ENCODE data around the gene RASGRP3. TPM values are rescaled to one million over a fixed set of nuclear protein-coding genes. Genes with fewer than 3 reads are reported as not detected.

Gene RASGRP3
- total RNA-seq, 1 donor from 2014 or later, result 487 TPM

- Mint-ChIP-seq H3K4me1 (ENCODE audit: unreplicated experiment) (peaks cover 37% of the 10 kb centered on the region), H3K4me3 (ENCODE audit: unreplicated experiment) (no peak overlapping the region), H3K9me3 (ENCODE audit: unreplicated experiment) (no peaks in the 10 kb centered on the region), H3K27me3 (ENCODE audit: unreplicated experiment) (peaks cover 8% of the 10 kb centered on the region), H3K36me3 (ENCODE audit: low read depth, unreplicated experiment) (peaks cover 40% of the 10 kb centered on the region), H3K27ac (ENCODE audit: unreplicated experiment) (no peak overlapping the region)
- DNase-seq (ENCODE audit: low spot score), result no peak
- no peak for TF ChIP-seq CTCF (IDR thresholded peaks at IDR 0.05; ENCODE audit: unreplicated experiment)
Observed at GRCh38 chr2:33502025-33502424, 25.6 kb downstream of the RASGRP3 start.

- H3K36me3 Mint-ChIP-seq (ENCODE audit: low read depth, unreplicated experiment), result peaks cover 46% of the 10 kb centered on the region
- H3K27me3 Mint-ChIP-seq (ENCODE audit: unreplicated experiment), result peaks cover 13% of the 10 kb centered on the region
- H3K27ac Mint-ChIP-seq (ENCODE audit: unreplicated experiment), result no peak overlapping the region
- no peak for DNase-seq (ENCODE audit: low spot score)
- peaks cover 45% of the 10 kb centered on the region for H3K4me1 Mint-ChIP-seq (ENCODE audit: unreplicated experiment)
- no peaks in the 10 kb centered on the region for H3K9me3 Mint-ChIP-seq (ENCODE audit: unreplicated experiment)
- TF ChIP-seq CTCF (IDR thresholded peaks at IDR 0.05; ENCODE audit: unreplicated experiment), result no peak
- H3K4me3 Mint-ChIP-seq (ENCODE audit: unreplicated experiment), result no peak overlapping the region
Observed at GRCh38 chr2:33503002-33503401, 26.6 kb downstream of the RASGRP3 start.

GRCh38 chr2:33505966-33506365 lies 29.5 kb downstream of the RASGRP3 start:
- Mint-ChIP-seq H3K4me3 (ENCODE audit: unreplicated experiment) (no peak overlapping the region), H3K36me3 (ENCODE audit: low read depth, unreplicated experiment) (peaks cover 36% of the 10 kb centered on the region), H3K9me3 (ENCODE audit: unreplicated experiment) (no peaks in the 10 kb centered on the region), H3K27me3 (ENCODE audit: unreplicated experiment) (peaks cover 6% of the 10 kb centered on the region), H3K27ac (ENCODE audit: unreplicated experiment) (no peak overlapping the region), H3K4me1 (ENCODE audit: unreplicated experiment) (peaks cover 50% of the 10 kb centered on the region)
- no peak for DNase-seq (ENCODE audit: low spot score)
- TF ChIP-seq CTCF (IDR thresholded peaks at IDR 0.05; ENCODE audit: unreplicated experiment), result no peak

- Mint-ChIP-seq H3K4me3 (ENCODE audit: unreplicated experiment) (no peak overlapping the region), H3K27me3 (ENCODE audit: unreplicated experiment) (peaks cover 6% of the 10 kb centered on the region), H3K36me3 (ENCODE audit: low read depth, unreplicated experiment) (peaks cover 31% of the 10 kb centered on the region), H3K4me1 (ENCODE audit: unreplicated experiment) (peaks cover 31% of the 10 kb centered on the region), H3K9me3 (ENCODE audit: unreplicated experiment) (no peaks in the 10 kb centered on the region), H3K27ac (ENCODE audit: unreplicated experiment) (no peak overlapping the region)
- no peak for DNase-seq (ENCODE audit: low spot score)
- TF ChIP-seq CTCF (IDR thresholded peaks at IDR 0.05; ENCODE audit: unreplicated experiment), result no peak
Observed at GRCh38 chr2:33509908-33510585, 33.6 kb downstream of the RASGRP3 start.

- Mint-ChIP-seq H3K4me3 (ENCODE audit: unreplicated experiment) (no peak overlapping the region), H3K36me3 (ENCODE audit: low read depth, unreplicated experiment) (peaks cover 35% of the 10 kb centered on the region), H3K9me3 (ENCODE audit: unreplicated experiment) (no peaks in the 10 kb centered on the region), H3K4me1 (ENCODE audit: unreplicated experiment) (peaks cover 31% of the 10 kb centered on the region), H3K27me3 (ENCODE audit: unreplicated experiment) (peaks cover 6% of the 10 kb centered on the region), H3K27ac (ENCODE audit: unreplicated experiment) (no peak overlapping the region)
- TF ChIP-seq CTCF (IDR thresholded peaks at IDR 0.05; ENCODE audit: unreplicated experiment), result no peak
- no peak for DNase-seq (ENCODE audit: low spot score)
Observed at GRCh38 chr2:33510586-33510968, 34.1 kb downstream of the RASGRP3 start.

All from endothelial cell (in vitro differentiated cells).